ENCODE data around the gene REV3L. TPM values are rescaled to one million over a fixed set of nuclear protein-coding genes. Genes with fewer than 3 reads are reported as not detected.

Gene REV3L
- total and polyA plus RNA-seq, 2 donors (not counting 1 experiment from before 2014, with no cell fraction given) = 42.9 to 127 TPM

DNA sequence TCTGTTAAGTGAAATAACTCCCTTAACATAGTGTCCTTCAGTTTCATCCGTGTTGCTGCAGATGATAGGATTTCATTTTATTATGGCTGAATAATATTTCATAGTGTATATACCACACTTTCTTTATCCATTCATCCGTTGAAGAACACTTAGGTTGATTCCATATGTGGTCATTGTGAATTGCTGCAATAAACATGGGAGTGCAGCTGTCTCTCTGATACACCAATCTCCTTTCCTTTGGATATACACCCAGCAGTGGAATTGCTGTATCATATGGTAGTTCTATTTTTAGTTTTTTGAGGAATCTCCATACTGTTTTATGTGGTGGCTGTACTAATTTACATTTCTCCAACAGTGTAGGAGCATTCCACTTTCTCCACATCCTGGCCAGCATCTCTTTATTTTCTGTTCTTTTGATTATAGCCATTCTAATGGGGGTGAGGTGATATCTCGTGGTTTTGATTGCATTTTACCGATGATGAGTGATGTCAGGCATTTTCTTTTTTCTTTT lies 202.5 kb downstream of the REV3L start:
- no peaks in the 10 kb centered on the region for H3K4me1 ChIP-seq (ENCODE audit: control insufficient read depth, extremely low read depth, insufficient read depth, low read length)
- peaks cover 5% of the 10 kb centered on the region for H3K36me3 ChIP-seq (ENCODE audit: control insufficient read depth, insufficient read depth, low read length)
- TF ChIP-seq EZH2 (IDR thresholded peaks at IDR 0.05; ENCODE audit: low read length, missing control alignments) = no peak
- TF ChIP-seq, protein P1, sequence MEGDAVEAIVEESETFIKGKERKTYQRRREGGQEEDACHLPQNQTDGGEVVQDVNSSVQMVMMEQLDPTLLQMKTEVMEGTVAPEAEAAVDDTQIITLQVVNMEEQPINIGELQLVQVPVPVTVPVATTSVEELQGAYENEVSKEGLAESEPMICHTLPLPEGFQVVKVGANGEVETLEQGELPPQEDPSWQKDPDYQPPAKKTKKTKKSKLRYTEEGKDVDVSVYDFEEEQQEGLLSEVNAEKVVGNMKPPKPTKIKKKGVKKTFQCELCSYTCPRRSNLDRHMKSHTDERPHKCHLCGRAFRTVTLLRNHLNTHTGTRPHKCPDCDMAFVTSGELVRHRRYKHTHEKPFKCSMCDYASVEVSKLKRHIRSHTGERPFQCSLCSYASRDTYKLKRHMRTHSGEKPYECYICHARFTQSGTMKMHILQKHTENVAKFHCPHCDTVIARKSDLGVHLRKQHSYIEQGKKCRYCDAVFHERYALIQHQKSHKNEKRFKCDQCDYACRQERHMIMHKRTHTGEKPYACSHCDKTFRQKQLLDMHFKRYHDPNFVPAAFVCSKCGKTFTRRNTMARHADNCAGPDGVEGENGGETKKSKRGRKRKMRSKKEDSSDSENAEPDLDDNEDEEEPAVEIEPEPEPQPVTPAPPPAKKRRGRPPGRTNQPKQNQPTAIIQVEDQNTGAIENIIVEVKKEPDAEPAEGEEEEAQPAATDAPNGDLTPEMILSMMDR (conservative IDR thresholded peaks at IDR 0.05 in 1 of 2, IDR thresholded peaks at IDR 0.05 in 1 of 2; ENCODE audit: low read depth in 1 of 2, low read length in 2 of 2) = no peak
- H3K4me3 ChIP-seq (replicated peaks in 1 of 4; ENCODE audit: control extremely low read depth in 1 of 4, insufficient read depth in 1 of 4, low read depth in 3 of 4, low read length in 4 of 4) = no peak overlapping the region
- H3K9me3 ChIP-seq (ENCODE audit: control insufficient read depth, insufficient read depth, low read depth, low read length) = no peaks in the 10 kb centered on the region
- no peak overlapping the region for H3K9ac ChIP-seq (ENCODE audit: insufficient read depth, low read length)
- H2AFZ ChIP-seq (ENCODE audit: low read length) = no peak overlapping the region
- H3K27me3 ChIP-seq (ENCODE audit: control insufficient read depth, insufficient read depth, low read length) = no peaks in the 10 kb centered on the region
- H4K20me1 ChIP-seq (ENCODE audit: control insufficient read depth, extremely low read depth, insufficient read depth, low read length) = no peaks in the 10 kb centered on the region
- no peaks in the 10 kb centered on the region for H3K79me2 ChIP-seq (ENCODE audit: control insufficient read depth, insufficient read depth, low read length)
- H3K27ac ChIP-seq (ENCODE audit: insufficient read depth, low read length) = no peak overlapping the region
- DNase-seq (ENCODE audit: low read depth in 2 of 2) = peak in 1 of 2 donors; percentile 45
- H3K4me2 ChIP-seq (ENCODE audit: extremely low read depth, insufficient read depth, low read length) = no peak overlapping the region

DNA sequence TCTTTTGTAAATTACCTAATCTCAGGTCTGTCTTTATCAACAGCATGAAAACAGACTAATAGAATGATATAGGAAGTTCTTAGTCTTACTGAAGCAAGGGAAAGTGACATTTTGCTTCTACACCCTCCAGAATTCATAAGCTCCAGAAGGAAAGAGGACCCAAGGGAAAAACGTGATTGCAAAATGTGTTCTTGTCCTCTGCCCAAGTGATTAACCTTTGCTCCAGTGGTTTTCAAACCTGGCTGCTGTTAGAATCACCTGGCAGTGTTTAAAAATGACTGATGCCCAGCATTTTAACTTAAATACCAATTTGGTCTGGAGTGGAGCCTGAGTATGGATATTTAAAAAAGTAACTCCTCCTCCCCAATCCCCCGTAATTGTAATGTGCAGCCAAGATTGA lies 204.3 kb downstream of the REV3L start:
- no peak overlapping the region for H2AFZ ChIP-seq (ENCODE audit: low read length)
- H3K36me3 ChIP-seq (ENCODE audit: control insufficient read depth, insufficient read depth, low read length) = peaks cover 5% of the 10 kb centered on the region
- no peaks in the 10 kb centered on the region for H3K27me3 ChIP-seq (ENCODE audit: control insufficient read depth, insufficient read depth, low read length)
- H3K9me3 ChIP-seq (ENCODE audit: control insufficient read depth, insufficient read depth, low read depth, low read length) = no peaks in the 10 kb centered on the region
- DNase-seq (ENCODE audit: low read depth in 2 of 2) = no peak
- H3K9ac ChIP-seq (ENCODE audit: insufficient read depth, low read length) = no peak overlapping the region
- no peak overlapping the region for H3K4me3 ChIP-seq (replicated peaks in 1 of 4; ENCODE audit: control extremely low read depth in 1 of 4, insufficient read depth in 1 of 4, low read depth in 3 of 4, low read length in 4 of 4)
- H3K4me2 ChIP-seq (ENCODE audit: extremely low read depth, insufficient read depth, low read length) = no peak overlapping the region
- TF ChIP-seq, protein P1 (conservative IDR thresholded peaks at IDR 0.05 in 1 of 2, IDR thresholded peaks at IDR 0.05 in 1 of 2; ENCODE audit: low read depth in 1 of 2, low read length in 2 of 2) = no peak
- TF ChIP-seq EZH2 (IDR thresholded peaks at IDR 0.05; ENCODE audit: low read length, missing control alignments) = no peak
- H3K27ac ChIP-seq (ENCODE audit: insufficient read depth, low read length) = no peak overlapping the region
- no peaks in the 10 kb centered on the region for H3K4me1 ChIP-seq (ENCODE audit: control insufficient read depth, extremely low read depth, insufficient read depth, low read length)
- H4K20me1 ChIP-seq (ENCODE audit: control insufficient read depth, extremely low read depth, insufficient read depth, low read length) = no peaks in the 10 kb centered on the region
- H3K79me2 ChIP-seq (ENCODE audit: control insufficient read depth, insufficient read depth, low read length) = no peaks in the 10 kb centered on the region

DNA sequence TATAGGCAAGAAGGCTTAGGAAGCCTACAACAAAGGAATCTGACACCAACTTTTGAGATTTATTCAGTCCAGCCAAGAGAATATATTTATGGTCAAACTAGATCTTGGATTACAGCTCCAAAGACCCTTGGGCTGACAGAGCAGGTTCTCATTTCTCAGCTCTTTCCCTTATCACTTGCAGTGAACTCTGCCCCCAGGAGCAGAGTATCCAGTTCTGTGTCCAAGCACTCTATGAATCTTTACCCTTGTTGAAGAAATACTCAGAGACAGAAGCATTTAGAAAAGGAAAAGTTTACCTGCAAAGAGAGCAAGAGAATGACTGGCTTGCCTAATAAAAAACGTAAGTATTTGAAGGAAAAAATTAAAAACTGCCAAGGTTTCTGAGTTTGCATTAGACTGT lies 205.2 kb downstream of the REV3L start:
- Histone ChIP-seq H2AFZ (ENCODE audit: low read length) (no peak overlapping the region), H3K27ac (ENCODE audit: insufficient read depth, low read length) (no peak overlapping the region), H4K20me1 (ENCODE audit: control insufficient read depth, extremely low read depth, insufficient read depth, low read length) (no peaks in the 10 kb centered on the region), H3K9me3 (ENCODE audit: control insufficient read depth, insufficient read depth, low read depth, low read length) (no peaks in the 10 kb centered on the region), H3K4me2 (ENCODE audit: extremely low read depth, insufficient read depth, low read length) (no peak overlapping the region), H3K4me3 (replicated peaks in 1 of 4; ENCODE audit: control extremely low read depth in 1 of 4, insufficient read depth in 1 of 4, low read depth in 3 of 4, low read length in 4 of 4) (no peak overlapping the region), H3K4me1 (ENCODE audit: control insufficient read depth, extremely low read depth, insufficient read depth, low read length) (no peaks in the 10 kb centered on the region), H3K27me3 (ENCODE audit: control insufficient read depth, insufficient read depth, low read length) (no peaks in the 10 kb centered on the region), H3K9ac (ENCODE audit: insufficient read depth, low read length) (no peak overlapping the region), H3K36me3 (ENCODE audit: control insufficient read depth, insufficient read depth, low read length) (peaks cover 5% of the 10 kb centered on the region), H3K79me2 (ENCODE audit: control insufficient read depth, insufficient read depth, low read length) (no peaks in the 10 kb centered on the region)
- TF ChIP-seq EZH2 (IDR thresholded peaks at IDR 0.05; ENCODE audit: low read length, missing control alignments) = no peak
- TF ChIP-seq, protein P1 (conservative IDR thresholded peaks at IDR 0.05 in 1 of 2, IDR thresholded peaks at IDR 0.05 in 1 of 2; ENCODE audit: low read depth in 1 of 2, low read length in 2 of 2) = no peak
- no peak for DNase-seq (ENCODE audit: low read depth in 2 of 2)

Measured in fibroblast of lung (primary cell).